Smooth muscle cell (in vitro differentiated cells): ENCODE measurements around the gene MTMR3. TPM values are rescaled to one million over a fixed set of nuclear protein-coding genes. Genes with fewer than 3 reads are reported as not detected.

ENCODE experiments used
- DNase-seq: peaks from one replicate; lab custom pipeline; 2025; ENCODE audit not compliant: unreplicated experiment; lab: John Stamatoyannopoulos, UW
- H2AFZ ChIP-seq: fragments of 200-600 bp; sonication (generic); 2 replicates; pipeline ENCODE4 v1.6.0; 2016; ENCODE audit warnings: antibody characterized with exemption, low read depth, mild to moderate bottlenecking
- H3F3A ChIP-seq: fragments of 200-600 bp; sonication (generic); 2 replicates; pipeline ENCODE4 v1.6.0; 2017; ENCODE audit warnings: antibody characterized with exemption, low read depth
- H3K27ac ChIP-seq: fragments of 200-600 bp; sonication (generic); 2 replicates; pipeline ENCODE4 v1.5.1; 2016; ENCODE audit warnings: low read depth, mild to moderate bottlenecking
- H3K27me3 ChIP-seq: fragments of 200-600 bp; sonication (generic); 2 replicates; pipeline ENCODE4 v1.6.1; 2016; ENCODE audit warnings: low read depth, mild to moderate bottlenecking
- H3K36me3 ChIP-seq: fragments of 200-600 bp; sonication (generic); 2 replicates; pipeline ENCODE4 v1.5.1; 2016; ENCODE audit warnings: low read depth
- H3K4me1 ChIP-seq: fragments of 200-600 bp; sonication (generic); 2 replicates; pipeline ENCODE4 v1.5.1; 2016; ENCODE audit warnings: low read depth
- H3K4me2 ChIP-seq: fragments of 200-600 bp; sonication (generic); 2 replicates; pipeline ENCODE4 v1.6.0; 2016; ENCODE audit warnings: mild to moderate bottlenecking
- H3K4me3 ChIP-seq: fragments of 200-600 bp; sonication (generic); 2 replicates; pipeline ENCODE4 v1.5.1; 2016; ENCODE audit warnings: mild to moderate bottlenecking
- H3K79me2 ChIP-seq: fragments of 200-600 bp; sonication (generic); 2 replicates; pipeline ENCODE4 v1.6.0; 2016; ENCODE audit warnings: low read depth, mild to moderate bottlenecking
- H3K9ac ChIP-seq: fragments of 200-600 bp; sonication (generic); 2 replicates; pipeline ENCODE4 v1.6.0; 2016; ENCODE audit warnings: low read depth
- H3K9me3 ChIP-seq: fragments of 200-600 bp; sonication (generic); replicated peaks from 2 replicates; pipeline ENCODE4 v1.5.1; 2016; ENCODE audit warnings: low read depth
- H4K20me1 ChIP-seq: fragments of 200-600 bp; sonication (generic); 2 replicates; pipeline ENCODE4 v1.6.0; 2016; ENCODE audit warnings: low read depth
- CTCF ChIP-seq: fragments of 200-600 bp; sonication (generic); IDR thresholded peaks from 2 replicates; pipeline ENCODE4 v1.5.1; 2017; ENCODE audit warnings: borderline replicate concordance, mild to moderate bottlenecking, antibody characterized with exemption; ENCODE audit not compliant: insufficient read depth, poor library complexity, severe bottlenecking
- WGBS: methylation state at CpG from one replicate; pipeline ENCODE4 v1.1.7; 2016; ENCODE audit warnings: low lambda C conversion rate; 5-methylcytosine and 5-hydroxymethylcytosine counted together
- polyA plus RNA-seq: library from polyadenylated mRNA; unstranded; fragments of >200 nt; fragmentation: Nextera tagmentation; extraction: Ambion mirVana; gene quantifications from 2 replicates; pipeline ENCODE4 v1.2.1, GENCODE V29; 2016
- total RNA-seq: library from RNA; depleted of rRNA; stranded (reverse); fragments of >200 nt; gene quantifications from 2 replicates; pipeline ENCODE4 v1.2.3, GENCODE V29; 2014

MTMR3 gene
- total and polyA plus RNA-seq, 2 experiments from 2014 or later, result 15.8 to 48.9 TPM

- no peak for TF ChIP-seq CTCF
- Histone ChIP-seq H3K36me3 (peaks cover 3% of the 10 kb centered on the region), H3K4me1 (peaks cover 5% of the 10 kb centered on the region), H3K9ac (no peak overlapping the region), H4K20me1 (peaks cover 15% of the 10 kb centered on the region), H3K27ac (peak overlapping the region; percentile 73), H3K4me2 (no peak overlapping the region), H3K4me3 (no peak overlapping the region), H2AFZ (no peak overlapping the region), H3K9me3 (no peaks in the 10 kb centered on the region), H3K79me2 (peaks cover 5% of the 10 kb centered on the region), H3K27me3 (no peaks in the 10 kb centered on the region), H3F3A (no peaks in the 10 kb centered on the region)
- WGBS, result 95% methylated on average over 3 of the region's 3 CpGs
- no peak for DNase-seq
Measured at GRCh38 chr22:30001459-30001858, 118.5 kb downstream of the MTMR3 start.

- Histone ChIP-seq H3F3A (no peaks in the 10 kb centered on the region), H3K4me3 (no peak overlapping the region), H3K36me3 (peaks cover 7% of the 10 kb centered on the region), H3K79me2 (peaks cover 5% of the 10 kb centered on the region), H2AFZ (no peak overlapping the region), H3K9ac (no peak overlapping the region), H3K27me3 (no peaks in the 10 kb centered on the region), H3K4me1 (peaks cover 5% of the 10 kb centered on the region), H3K9me3 (no peaks in the 10 kb centered on the region), H3K27ac (no peak overlapping the region), H4K20me1 (peaks cover 15% of the 10 kb centered on the region), H3K4me2 (no peak overlapping the region)
- WGBS, result 87% methylated on average over 4 of the region's 4 CpGs
- no peak for TF ChIP-seq CTCF
- no peak for DNase-seq
Measured at GRCh38 chr22:30002861-30003486, 120.0 kb downstream of the MTMR3 start.

- Histone ChIP-seq H3K36me3 (peaks cover 10% of the 10 kb centered on the region), H3K27ac (no peak overlapping the region), H3K27me3 (no peaks in the 10 kb centered on the region), H3K4me1 (peaks cover 5% of the 10 kb centered on the region), H3K9me3 (no peaks in the 10 kb centered on the region), H3K9ac (no peak overlapping the region), H3K4me2 (no peak overlapping the region), H4K20me1 (peaks cover 15% of the 10 kb centered on the region), H2AFZ (no peak overlapping the region), H3K79me2 (peaks cover 5% of the 10 kb centered on the region), H3K4me3 (no peak overlapping the region), H3F3A (no peaks in the 10 kb centered on the region)
- 94% methylated on average over 1 of the region's 1 CpG for WGBS
- TF ChIP-seq CTCF, result no peak
- no peak for DNase-seq
Measured at GRCh38 chr22:30004101-30004500, 121.1 kb downstream of the MTMR3 start.

GRCh38 chr22:30004694-30005093, 121.7 kb downstream of the MTMR3 start:
- no peak for TF ChIP-seq CTCF
- Histone ChIP-seq H3K36me3 (peaks cover 12% of the 10 kb centered on the region), H3K79me2 (peaks cover 5% of the 10 kb centered on the region), H3K9me3 (no peaks in the 10 kb centered on the region), H3K27ac (peak overlapping the region; percentile 8), H3K27me3 (no peaks in the 10 kb centered on the region), H3K4me1 (peaks cover 5% of the 10 kb centered on the region), H3F3A (no peaks in the 10 kb centered on the region), H3K4me2 (no peak overlapping the region), H2AFZ (no peak overlapping the region), H3K9ac (no peak overlapping the region), H3K4me3 (no peak overlapping the region), H4K20me1 (peaks cover 15% of the 10 kb centered on the region)
- WGBS, result 90% methylated on average over 4 of the region's 4 CpGs
- DNase-seq, result no peak
